HepG2 (cell line): ENCODE data around the gene NRDE2. TPM values are rescaled to one million over a fixed set of nuclear protein-coding genes. Genes with fewer than 3 reads are reported as not detected.

ENCODE experiments used
- CREM ChIP-seq, 2 experiments: sonication (generic) in 1 of 2; formaldehyde crosslinking in 1 of 2; IDR thresholded peaks; 2 replicates each; pipeline versions ENCODE4 v1.4.0 to v1.6.1; 2016 to 2020; ENCODE audit warnings: antibody characterized with exemption in 1 of 2, mild to moderate bottlenecking in 1 of 2, missing genetic modification reagents in 1 of 2
- ELF3 ChIP-seq: IDR thresholded peaks from 2 replicates; pipeline ENCODE4 v1.6.1; 2016; ENCODE audit warnings: missing genetic modification reagents, missing compliant biosample characterization
- FOXK1 ChIP-seq: sonication (generic); formaldehyde crosslinking; IDR thresholded peaks from 2 replicates; pipeline ENCODE4 v1.4.0; 2020; ENCODE audit warnings: low read depth, missing genetic modification reagents, borderline replicate concordance
- GATA4 ChIP-seq: sonication (generic); IDR thresholded peaks from 2 replicates; pipeline ENCODE4 v1.6.1; 2016; ENCODE audit warnings: antibody characterized with exemption, low read depth, borderline replicate concordance
- KAT8 ChIP-seq: IDR thresholded peaks from 2 replicates; pipeline ENCODE4 v1.6.1; 2016; ENCODE audit warnings: missing genetic modification reagents, missing compliant biosample characterization
- POLR2A ChIP-seq, 2 experiments: IDR thresholded peaks; 2 replicates each; pipeline ENCODE4 v1.6.1; 2011; ENCODE audit warnings: low read depth in 2 of 2, low read length in 2 of 2, mild to moderate bottlenecking in 1 of 2, moderate library complexity in 1 of 2; ENCODE audit not compliant: insufficient read depth in 1 of 2
- POLR2AphosphoS2 ChIP-seq: IDR thresholded peaks from 2 replicates; pipeline ENCODE4 v1.6.1; 2011; ENCODE audit warnings: low read depth, low read length, improper control_type of control experiment
- SIN3A ChIP-seq: IDR thresholded peaks from 2 replicates; pipeline ENCODE4 v1.6.1; 2011; ENCODE audit warnings: low read depth, mild to moderate bottlenecking, control low read depth, low read length, borderline replicate concordance
- ZKSCAN8 ChIP-seq: IDR thresholded peaks from 2 replicates; pipeline ENCODE4 v1.6.1; 2016; ENCODE audit warnings: borderline replicate concordance, missing genetic modification reagents, missing compliant biosample characterization
- ZNF136 ChIP-seq: sonication (generic); formaldehyde crosslinking; IDR thresholded peaks from 2 replicates; pipeline ENCODE4 v1.8.1; 2022; ENCODE audit warnings: low read depth, mild to moderate bottlenecking, moderate library complexity, missing genetic modification reagents
- ZNF256 ChIP-seq: sonication (generic); formaldehyde crosslinking; conservative IDR thresholded peaks from 2 replicates; pipeline ENCODE4 v1.4.0; 2020; ENCODE audit warnings: missing genetic modification reagents
- ZNF343 ChIP-seq: sonication (generic); formaldehyde crosslinking; IDR thresholded peaks from 2 replicates; pipeline ENCODE4 v1.4.0; 2020; ENCODE audit warnings: mild to moderate bottlenecking, missing genetic modification reagents
- ZSCAN9 ChIP-seq: IDR thresholded peaks from 2 replicates; pipeline ENCODE4 v1.6.1; 2016; ENCODE audit warnings: borderline replicate concordance
- polyA plus RNA-seq, 8 experiments: library from polyadenylated mRNA; depleted of rRNA in 3 of 8; stranded (reverse) in 7 of 8; unstranded in 1 of 8; fragments of >200 nt; fragmentation: Illumina TruSeq in 4 of 8; extraction: Trizol in 4 of 8; gene quantifications; 2 replicates each; pipeline versions ENCODE4 v1.2.1 to v1.2.3, GENCODE V29; 2011 to 2016; ENCODE audit warnings: low read depth in 4 of 8, missing spikeins in 1 of 8, mixed read lengths in 1 of 8; ENCODE audit not compliant: insufficient read depth in 1 of 8
- total RNA-seq, 5 experiments: library from RNA; depleted of rRNA; stranded (reverse); fragments of >200 nt; fragmentation: Illumina TruSeq; extraction: Trizol; gene quantifications; 2 replicates each; pipeline ENCODE4 v1.2.3, GENCODE V29; 2016; ENCODE audit warnings: low read depth in 1 of 5
- TF ChIP-seq, protein P1 (sequence below): sonication (generic); formaldehyde crosslinking; IDR thresholded peaks from 2 replicates; pipeline ENCODE4 v1.4.0; 2020; ENCODE audit warnings: missing genetic modification reagents, borderline replicate concordance
- TF ChIP-seq, protein P2 (sequence below): sonication (generic); formaldehyde crosslinking; IDR thresholded peaks from 2 replicates; pipeline ENCODE4 v1.5.0; 2020; ENCODE audit warnings: mild to moderate bottlenecking, missing genetic modification reagents, borderline replicate concordance
- TF ChIP-seq, protein P3 (sequence below): sonication (generic); formaldehyde crosslinking; IDR thresholded peaks from 2 replicates; pipeline ENCODE4; 2020; ENCODE audit warnings: missing genetic modification reagents, mild to moderate bottlenecking, borderline replicate concordance

The NRDE2 gene
- total and polyA plus RNA-seq, 2 of the 13 experiments (the other 11 are each of a cell fraction or from before 2014, with no cell fraction given), result 5.6 to 12.5 TPM

- TF ChIP-seq CREM (IDR thresholded peaks at IDR 0.05) (peak; percentile 91), CREM (CRISPR knock-in tag; IDR thresholded peaks at IDR 0.05) (no peak), POLR2AphosphoS2 (no peak), ZSCAN9 (CRISPR knock-in tag) (peak; percentile 65; the same call in 1 of the 2 replicates), KAT8 (peak; percentile 95), SIN3A (peak; percentile 54; the same call in 1 of the 2 replicates), ZKSCAN8 (peak; percentile 59; the same call in 1 of the 2 replicates), GATA4 (0 out of 2 replicates have a peak, but pooled peaks have one; percentile 14), ELF3 (CRISPR knock-in tag) (0 out of 2 replicates have a peak, but pooled peaks have one; percentile 22), ZNF136 (CRISPR knock-in tag) (no peak), FOXK1 (CRISPR knock-in tag) (peak; percentile 92; the same call in 1 of the 2 replicates), ZNF343 (CRISPR knock-in tag) (no peak), ZNF256 (CRISPR knock-in tag) (no peak), POLR2A (IDR thresholded peaks at IDR 0.05; ENCODE audit: insufficient read depth in 1 of 2, low read depth in 2 of 2, low read length in 2 of 2) (peak; percentile 76 to 83)
- TF ChIP-seq, protein P1, sequence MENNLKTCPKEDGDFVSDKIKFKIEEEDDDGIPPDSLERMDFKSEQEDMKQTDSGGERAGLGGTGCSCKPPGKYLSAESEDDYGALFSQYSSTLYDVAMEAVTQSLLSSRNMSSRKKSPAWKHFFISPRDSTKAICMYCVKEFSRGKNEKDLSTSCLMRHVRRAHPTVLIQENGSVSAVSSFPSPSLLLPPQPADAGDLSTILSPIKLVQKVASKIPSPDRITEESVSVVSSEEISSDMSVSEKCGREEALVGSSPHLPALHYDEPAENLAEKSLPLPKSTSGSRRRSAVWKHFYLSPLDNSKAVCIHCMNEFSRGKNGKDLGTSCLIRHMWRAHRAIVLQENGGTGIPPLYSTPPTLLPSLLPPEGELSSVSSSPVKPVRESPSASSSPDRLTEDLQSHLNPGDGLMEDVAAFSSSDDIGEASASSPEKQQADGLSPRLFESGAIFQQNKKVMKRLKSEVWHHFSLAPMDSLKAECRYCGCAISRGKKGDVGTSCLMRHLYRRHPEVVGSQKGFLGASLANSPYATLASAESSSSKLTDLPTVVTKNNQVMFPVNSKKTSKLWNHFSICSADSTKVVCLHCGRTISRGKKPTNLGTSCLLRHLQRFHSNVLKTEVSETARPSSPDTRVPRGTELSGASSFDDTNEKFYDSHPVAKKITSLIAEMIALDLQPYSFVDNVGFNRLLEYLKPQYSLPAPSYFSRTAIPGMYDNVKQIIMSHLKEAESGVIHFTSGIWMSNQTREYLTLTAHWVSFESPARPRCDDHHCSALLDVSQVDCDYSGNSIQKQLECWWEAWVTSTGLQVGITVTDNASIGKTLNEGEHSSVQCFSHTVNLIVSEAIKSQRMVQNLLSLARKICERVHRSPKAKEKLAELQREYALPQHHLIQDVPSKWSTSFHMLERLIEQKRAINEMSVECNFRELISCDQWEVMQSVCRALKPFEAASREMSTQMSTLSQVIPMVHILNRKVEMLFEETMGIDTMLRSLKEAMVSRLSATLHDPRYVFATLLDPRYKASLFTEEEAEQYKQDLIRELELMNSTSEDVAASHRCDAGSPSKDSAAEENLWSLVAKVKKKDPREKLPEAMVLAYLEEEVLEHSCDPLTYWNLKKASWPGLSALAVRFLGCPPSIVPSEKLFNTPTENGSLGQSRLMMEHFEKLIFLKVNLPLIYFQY, result no peak
- TF ChIP-seq, protein P2, sequence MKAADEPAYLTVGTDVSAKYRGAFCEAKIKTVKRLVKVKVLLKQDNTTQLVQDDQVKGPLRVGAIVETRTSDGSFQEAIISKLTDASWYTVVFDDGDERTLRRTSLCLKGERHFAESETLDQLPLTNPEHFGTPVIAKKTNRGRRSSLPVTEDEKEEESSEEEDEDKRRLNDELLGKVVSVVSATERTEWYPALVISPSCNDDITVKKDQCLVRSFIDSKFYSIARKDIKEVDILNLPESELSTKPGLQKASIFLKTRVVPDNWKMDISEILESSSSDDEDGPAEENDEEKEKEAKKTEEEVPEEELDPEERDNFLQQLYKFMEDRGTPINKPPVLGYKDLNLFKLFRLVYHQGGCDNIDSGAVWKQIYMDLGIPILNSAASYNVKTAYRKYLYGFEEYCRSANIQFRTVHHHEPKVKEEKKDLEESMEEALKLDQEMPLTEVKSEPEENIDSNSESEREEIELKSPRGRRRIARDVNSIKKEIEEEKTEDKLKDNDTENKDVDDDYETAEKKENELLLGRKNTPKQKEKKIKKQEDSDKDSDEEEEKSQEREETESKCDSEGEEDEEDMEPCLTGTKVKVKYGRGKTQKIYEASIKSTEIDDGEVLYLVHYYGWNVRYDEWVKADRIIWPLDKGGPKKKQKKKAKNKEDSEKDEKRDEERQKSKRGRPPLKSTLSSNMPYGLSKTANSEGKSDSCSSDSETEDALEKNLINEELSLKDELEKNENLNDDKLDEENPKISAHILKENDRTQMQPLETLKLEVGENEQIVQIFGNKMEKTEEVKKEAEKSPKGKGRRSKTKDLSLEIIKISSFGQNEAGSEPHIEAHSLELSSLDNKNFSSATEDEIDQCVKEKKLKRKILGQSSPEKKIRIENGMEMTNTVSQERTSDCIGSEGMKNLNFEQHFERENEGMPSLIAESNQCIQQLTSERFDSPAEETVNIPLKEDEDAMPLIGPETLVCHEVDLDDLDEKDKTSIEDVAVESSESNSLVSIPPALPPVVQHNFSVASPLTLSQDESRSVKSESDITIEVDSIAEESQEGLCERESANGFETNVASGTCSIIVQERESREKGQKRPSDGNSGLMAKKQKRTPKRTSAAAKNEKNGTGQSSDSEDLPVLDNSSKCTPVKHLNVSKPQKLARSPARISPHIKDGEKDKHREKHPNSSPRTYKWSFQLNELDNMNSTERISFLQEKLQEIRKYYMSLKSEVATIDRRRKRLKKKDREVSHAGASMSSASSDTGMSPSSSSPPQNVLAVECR (CRISPR knock-in tag), result peak; percentile 68; the same call in 1 of the 2 replicates
- TF ChIP-seq, protein P3, sequence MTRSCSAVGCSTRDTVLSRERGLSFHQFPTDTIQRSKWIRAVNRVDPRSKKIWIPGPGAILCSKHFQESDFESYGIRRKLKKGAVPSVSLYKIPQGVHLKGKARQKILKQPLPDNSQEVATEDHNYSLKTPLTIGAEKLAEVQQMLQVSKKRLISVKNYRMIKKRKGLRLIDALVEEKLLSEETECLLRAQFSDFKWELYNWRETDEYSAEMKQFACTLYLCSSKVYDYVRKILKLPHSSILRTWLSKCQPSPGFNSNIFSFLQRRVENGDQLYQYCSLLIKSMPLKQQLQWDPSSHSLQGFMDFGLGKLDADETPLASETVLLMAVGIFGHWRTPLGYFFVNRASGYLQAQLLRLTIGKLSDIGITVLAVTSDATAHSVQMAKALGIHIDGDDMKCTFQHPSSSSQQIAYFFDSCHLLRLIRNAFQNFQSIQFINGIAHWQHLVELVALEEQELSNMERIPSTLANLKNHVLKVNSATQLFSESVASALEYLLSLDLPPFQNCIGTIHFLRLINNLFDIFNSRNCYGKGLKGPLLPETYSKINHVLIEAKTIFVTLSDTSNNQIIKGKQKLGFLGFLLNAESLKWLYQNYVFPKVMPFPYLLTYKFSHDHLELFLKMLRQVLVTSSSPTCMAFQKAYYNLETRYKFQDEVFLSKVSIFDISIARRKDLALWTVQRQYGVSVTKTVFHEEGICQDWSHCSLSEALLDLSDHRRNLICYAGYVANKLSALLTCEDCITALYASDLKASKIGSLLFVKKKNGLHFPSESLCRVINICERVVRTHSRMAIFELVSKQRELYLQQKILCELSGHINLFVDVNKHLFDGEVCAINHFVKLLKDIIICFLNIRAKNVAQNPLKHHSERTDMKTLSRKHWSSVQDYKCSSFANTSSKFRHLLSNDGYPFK (CRISPR knock-in tag), result peak; percentile 96
Observed at GRCh38 chr14:90331497-90332270, at the start of gene NRDE2 (continued).
